ENCODE results near the gene MARVELD1. TPM values are rescaled to one million over a fixed set of nuclear protein-coding genes. Genes with fewer than 3 reads are reported as not detected.

MARVELD1 gene
- total RNA-seq, 2 donors from 2014 or later, result 44.3 to 47.9 TPM

DNA sequence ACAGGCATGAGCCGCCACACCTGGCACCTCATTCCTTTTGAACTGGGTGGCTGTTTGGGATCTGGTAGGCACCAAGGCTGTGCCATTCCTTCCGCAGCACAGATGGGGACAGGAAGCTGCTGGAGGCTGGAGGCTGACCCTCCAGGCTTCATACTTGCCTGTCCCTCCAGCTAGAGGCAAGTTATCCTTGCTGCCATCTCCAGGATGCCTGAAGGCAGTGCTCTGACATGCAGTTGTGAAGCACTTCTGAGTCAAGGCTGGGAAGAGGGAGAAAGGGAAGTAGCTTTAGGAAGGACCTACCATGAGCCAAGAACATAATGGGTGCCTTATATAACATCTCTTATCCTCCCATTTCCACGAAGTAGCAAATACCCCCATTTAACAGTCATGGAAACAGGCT, 9.5 kb downstream of the MARVELD1 start:
- H3K4me3 Mint-ChIP-seq, result no peak overlapping the region
- 88% methylated on average over 2 to 3 of the region's 3 CpGs for whole genome bisulfite sequencing, 2 experiments (ENCODE audit: insufficient coverage in 1 of 2, insufficient read length in 1 of 2)
- H3K27me3 ChIP-seq (ENCODE audit: control insufficient read depth, insufficient read depth, low read length, poor library complexity, severe bottlenecking), result no peaks in the 10 kb centered on the region

DNA sequence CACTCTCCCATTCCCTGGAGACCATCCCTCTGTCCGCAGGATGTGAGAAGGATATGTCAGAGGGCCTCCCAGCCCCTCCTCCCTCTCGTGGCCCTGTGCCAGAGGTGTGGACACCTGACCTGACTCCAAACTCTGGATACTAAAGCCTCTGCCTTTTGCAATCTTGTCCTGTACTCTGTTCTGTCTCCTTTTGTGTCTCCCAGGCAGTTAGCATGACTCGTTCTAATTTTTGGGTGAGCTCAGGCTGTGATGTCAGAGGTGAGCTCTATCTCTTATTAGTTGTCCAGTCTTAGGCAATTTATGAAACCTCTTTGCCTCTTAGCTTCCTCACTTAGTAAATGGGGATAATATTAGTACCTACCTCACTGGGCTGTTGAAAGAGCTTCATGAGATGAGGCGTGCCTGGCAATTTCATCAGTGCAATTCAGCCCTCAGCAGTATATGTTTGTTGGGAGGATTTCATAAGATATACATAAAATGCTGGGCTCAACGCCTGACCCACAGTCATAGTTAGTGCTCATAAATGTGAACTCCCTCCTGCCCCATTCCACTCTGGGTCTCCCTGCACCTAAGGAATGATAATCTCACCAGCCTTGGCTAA, 10.9 kb downstream of the MARVELD1 start:
- Histone ChIP-seq H3K9me3 (ENCODE audit: control insufficient read depth, low read length) (no peaks in the 10 kb centered on the region), H3K9ac (ENCODE audit: extremely low read depth, low read length, poor library complexity, severe bottlenecking) (no peak overlapping the region), H3K27ac (ENCODE audit: low read depth, low read length) (no peak overlapping the region), H3K36me3 (ENCODE audit: control insufficient read depth, insufficient read depth, low read length) (no peaks in the 10 kb centered on the region), H3K4me3 (ENCODE audit: low read length) (no peak overlapping the region), H3K27me3 (ENCODE audit: control insufficient read depth, insufficient read depth, low read length, poor library complexity, severe bottlenecking) (no peaks in the 10 kb centered on the region), H3K4me1 (ENCODE audit: control insufficient read depth, insufficient read depth, low read length) (peaks cover 4% of the 10 kb centered on the region)
- H3K4me3 Mint-ChIP-seq, result no peak overlapping the region
- H3K27ac Mint-ChIP-seq, result no peak overlapping the region
- H3K27me3 Mint-ChIP-seq (ENCODE audit: insufficient read depth), result no peaks in the 10 kb centered on the region
- DNase-seq, result no peak
- H3K9me3 Mint-ChIP-seq, result peaks cover 3% of the 10 kb centered on the region
- TF ChIP-seq, protein P1, sequence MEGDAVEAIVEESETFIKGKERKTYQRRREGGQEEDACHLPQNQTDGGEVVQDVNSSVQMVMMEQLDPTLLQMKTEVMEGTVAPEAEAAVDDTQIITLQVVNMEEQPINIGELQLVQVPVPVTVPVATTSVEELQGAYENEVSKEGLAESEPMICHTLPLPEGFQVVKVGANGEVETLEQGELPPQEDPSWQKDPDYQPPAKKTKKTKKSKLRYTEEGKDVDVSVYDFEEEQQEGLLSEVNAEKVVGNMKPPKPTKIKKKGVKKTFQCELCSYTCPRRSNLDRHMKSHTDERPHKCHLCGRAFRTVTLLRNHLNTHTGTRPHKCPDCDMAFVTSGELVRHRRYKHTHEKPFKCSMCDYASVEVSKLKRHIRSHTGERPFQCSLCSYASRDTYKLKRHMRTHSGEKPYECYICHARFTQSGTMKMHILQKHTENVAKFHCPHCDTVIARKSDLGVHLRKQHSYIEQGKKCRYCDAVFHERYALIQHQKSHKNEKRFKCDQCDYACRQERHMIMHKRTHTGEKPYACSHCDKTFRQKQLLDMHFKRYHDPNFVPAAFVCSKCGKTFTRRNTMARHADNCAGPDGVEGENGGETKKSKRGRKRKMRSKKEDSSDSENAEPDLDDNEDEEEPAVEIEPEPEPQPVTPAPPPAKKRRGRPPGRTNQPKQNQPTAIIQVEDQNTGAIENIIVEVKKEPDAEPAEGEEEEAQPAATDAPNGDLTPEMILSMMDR (conservative IDR thresholded peaks at IDR 0.05), result no peak
- WGBS, 2 experiments (ENCODE audit: insufficient coverage in 1 of 2, insufficient read length in 1 of 2), result 90 to 92% methylated on average over 4 to 5 of the region's 5 CpGs
- H3K36me3 Mint-ChIP-seq (ENCODE audit: low read depth), result peaks cover 18% of the 10 kb centered on the region
- H3K4me1 Mint-ChIP-seq, result peaks cover 4% of the 10 kb centered on the region

More for the DNA sequence above, 9.5 kb downstream of the MARVELD1 start:
- DNase-seq, result no peak
- no peaks in the 10 kb centered on the region for H3K27me3 Mint-ChIP-seq (ENCODE audit: insufficient read depth)
- no peak overlapping the region for H3K27ac Mint-ChIP-seq
- peaks cover 3% of the 10 kb centered on the region for H3K9me3 Mint-ChIP-seq
- H3K4me1 Mint-ChIP-seq, result peaks cover 18% of the 10 kb centered on the region
- H3K4me3 ChIP-seq (ENCODE audit: low read length), result no peak overlapping the region
- no peak overlapping the region for H3K27ac ChIP-seq (ENCODE audit: low read depth, low read length)
- no peak overlapping the region for H3K9ac ChIP-seq (ENCODE audit: extremely low read depth, low read length, poor library complexity, severe bottlenecking)
- H3K36me3 ChIP-seq (ENCODE audit: control insufficient read depth, insufficient read depth, low read length), result peaks cover 9% of the 10 kb centered on the region
- peaks cover 5% of the 10 kb centered on the region for H3K4me1 ChIP-seq (ENCODE audit: control insufficient read depth, insufficient read depth, low read length)
- TF ChIP-seq, protein P1 (conservative IDR thresholded peaks at IDR 0.05), result peak; percentile 26
- H3K9me3 ChIP-seq (ENCODE audit: control insufficient read depth, low read length), result no peaks in the 10 kb centered on the region
- H3K36me3 Mint-ChIP-seq (ENCODE audit: low read depth), result peaks cover 24% of the 10 kb centered on the region

DNA sequence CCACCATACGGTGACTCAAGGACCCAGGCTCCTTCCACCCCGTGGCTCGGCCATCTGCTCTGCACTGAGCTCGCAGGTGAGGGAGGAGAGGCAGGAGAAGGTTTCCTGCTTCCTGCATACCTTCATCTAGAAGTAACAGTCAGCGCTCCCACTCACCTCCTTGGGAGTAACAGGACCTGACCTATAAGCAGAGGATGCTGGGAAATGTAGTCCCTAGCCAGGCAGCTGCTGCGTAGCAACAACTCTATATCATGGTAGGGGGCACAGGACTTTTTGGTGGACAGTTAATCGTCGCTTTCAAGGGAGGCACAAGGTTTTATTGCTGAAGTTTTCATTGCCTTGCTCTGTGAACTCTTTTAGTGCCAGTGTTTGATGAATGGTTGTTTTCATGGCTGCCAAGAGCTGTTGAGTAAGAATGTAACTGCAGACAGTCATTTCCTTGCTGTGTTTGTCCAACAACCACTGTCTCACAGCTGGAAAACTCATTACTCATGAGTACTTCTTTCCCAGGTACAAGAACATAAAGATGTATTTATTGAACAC, 13.2 kb downstream of the MARVELD1 start:
- H3K9me3 ChIP-seq (ENCODE audit: control insufficient read depth, low read length), result no peaks in the 10 kb centered on the region
- no peak overlapping the region for H3K4me3 Mint-ChIP-seq
- peaks cover 3% of the 10 kb centered on the region for H3K9me3 Mint-ChIP-seq
- TF ChIP-seq, protein P1 (conservative IDR thresholded peaks at IDR 0.05), result no peak
- peak overlapping the region; percentile 53 for H3K4me3 ChIP-seq (ENCODE audit: low read length)
- 34 to 35% methylated on average over 4 to 8 of the region's 8 CpGs for WGBS, 2 experiments (ENCODE audit: insufficient coverage in 1 of 2, insufficient read length in 1 of 2)
- H3K27me3 ChIP-seq (ENCODE audit: control insufficient read depth, insufficient read depth, low read length, poor library complexity, severe bottlenecking), result no peaks in the 10 kb centered on the region
- no peak overlapping the region for H3K27ac Mint-ChIP-seq
- H3K36me3 Mint-ChIP-seq (ENCODE audit: low read depth), result peaks cover 5% of the 10 kb centered on the region
- DNase-seq, result peak; percentile 86
- H3K4me1 Mint-ChIP-seq, result no peaks in the 10 kb centered on the region
- H3K4me1 ChIP-seq (ENCODE audit: control insufficient read depth, insufficient read depth, low read length), result no peaks in the 10 kb centered on the region
- H3K36me3 ChIP-seq (ENCODE audit: control insufficient read depth, insufficient read depth, low read length), result no peaks in the 10 kb centered on the region
- no peak overlapping the region for H3K9ac ChIP-seq (ENCODE audit: extremely low read depth, low read length, poor library complexity, severe bottlenecking)
- no peak overlapping the region for H3K27ac ChIP-seq (ENCODE audit: low read depth, low read length)
- no peaks in the 10 kb centered on the region for H3K27me3 Mint-ChIP-seq (ENCODE audit: insufficient read depth)

All from endodermal cell (in vitro differentiated cells).